AG09309 (cell line): ENCODE results near the gene NDST3.

ENCODE experiments used
- DNase-seq: peaks from one replicate; pipeline ENCODE4 v3.0.0-alpha.2; 2010; ENCODE audit warnings: low read depth
- H3K4me3 ChIP-seq: 2 replicates; pipeline ENCODE4 v1.5.1; 2011; ENCODE audit warnings: mild to moderate bottlenecking, low read depth, low read length, moderate library complexity; ENCODE audit not compliant: control insufficient read depth
- CTCF ChIP-seq: IDR thresholded peaks from 2 replicates; pipeline ENCODE4 v1.5.1; 2011; ENCODE audit warnings: mild to moderate bottlenecking, low read depth, low read length, inconsistent platforms; ENCODE audit not compliant: insufficient read depth, control insufficient read depth; ENCODE audit errors: missing control alignments

The NDST3 gene

GRCh38 chr4:118086344-118086743 lies 52.1 kb downstream of the NDST3 start:
- H3K4me3 ChIP-seq = no peak overlapping the region
- peak; percentile 31 for DNase-seq
- no peak for TF ChIP-seq CTCF

DNA sequence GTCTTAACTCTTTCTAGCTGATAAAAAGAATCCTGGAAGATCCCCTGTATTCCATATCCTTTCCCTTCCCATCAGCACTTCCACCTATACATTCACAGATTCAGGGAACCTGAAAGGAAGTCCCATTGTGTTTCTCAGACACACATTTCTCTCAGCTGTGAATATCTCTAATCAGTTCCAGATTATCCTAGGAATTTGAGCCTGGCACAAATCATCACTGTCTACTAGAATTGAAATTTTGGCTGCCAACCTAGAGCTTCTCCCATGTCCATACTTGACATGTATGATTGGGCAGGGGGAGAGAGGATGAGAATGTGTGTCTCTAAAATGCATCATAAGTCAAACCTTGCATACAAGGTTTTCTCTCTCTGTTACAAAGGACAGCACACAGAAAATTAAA lies 53.1 kb downstream of the NDST3 start:
- no peak for DNase-seq
- no peak for TF ChIP-seq CTCF
- H3K4me3 ChIP-seq = no peak overlapping the region

DNA sequence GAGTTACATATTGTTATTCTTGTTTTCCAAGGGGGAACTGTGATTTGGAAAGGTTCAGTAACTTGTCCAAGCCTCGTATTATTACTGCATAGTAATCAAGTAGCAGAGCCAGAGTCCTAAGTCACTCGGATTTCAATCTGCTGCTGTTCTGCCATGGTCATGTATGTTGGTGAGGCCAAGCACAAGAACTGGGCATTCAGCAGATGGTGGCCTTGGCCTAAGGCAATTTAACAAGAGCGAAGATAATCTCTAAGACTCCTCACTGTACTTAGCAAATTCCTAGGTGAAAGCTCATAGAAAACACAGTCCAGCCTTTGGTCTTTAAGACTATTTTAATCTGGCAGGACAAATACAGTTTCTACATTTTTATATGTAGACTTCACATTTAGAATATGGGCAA lies 64.8 kb downstream of the NDST3 start:
- no peak for DNase-seq
- no peak for TF ChIP-seq CTCF
- H3K4me3 ChIP-seq = no peak overlapping the region

- TF ChIP-seq CTCF = no peak
- DNase-seq = no peak
- no peak overlapping the region for H3K4me3 ChIP-seq
These were observed 67.9 kb downstream of the NDST3 start for GRCh38 chr4:118102195-118102594.

DNA sequence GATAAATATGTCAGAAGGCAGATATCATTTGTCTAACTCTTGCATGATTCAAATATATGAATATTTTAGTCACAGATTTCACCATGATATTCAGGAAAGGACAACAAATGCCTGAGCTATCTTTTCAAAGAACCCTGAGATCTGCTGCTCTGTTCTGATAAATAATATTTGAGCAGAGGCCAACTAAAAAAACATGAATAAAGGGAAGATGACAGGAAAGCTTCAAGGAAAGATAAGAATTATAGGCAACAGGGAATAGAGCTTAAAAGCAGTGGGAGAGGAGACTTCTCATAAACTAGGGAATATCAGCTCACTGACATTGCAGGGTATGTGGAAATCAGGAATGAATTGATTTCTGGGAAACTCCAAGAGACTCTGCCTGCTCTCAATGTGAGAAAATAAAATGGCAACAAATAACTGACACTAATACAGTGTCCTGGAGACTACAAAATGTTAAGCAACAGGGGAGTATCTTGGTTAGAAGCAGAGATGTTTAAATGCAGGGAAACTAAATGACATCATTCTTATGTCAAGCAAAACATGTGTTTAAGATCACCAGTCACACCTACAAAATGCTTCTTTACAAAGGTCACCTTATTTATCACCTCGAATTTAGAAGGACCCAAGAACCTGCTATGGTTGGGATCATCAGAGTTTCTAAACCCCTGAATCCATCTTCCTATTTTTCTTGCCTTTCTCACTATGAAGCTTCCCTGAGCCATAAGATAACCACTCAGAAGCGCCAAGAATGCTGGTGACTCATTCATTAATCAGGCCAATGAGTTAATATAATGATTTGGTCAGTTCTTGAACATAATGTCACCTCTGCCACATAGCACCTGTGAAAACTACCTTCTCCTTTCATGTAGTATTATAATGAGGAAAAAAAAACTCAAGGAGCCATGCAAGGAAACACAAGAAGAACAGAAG lies 78.1 kb downstream of the NDST3 start:
- no peak overlapping the region for H3K4me3 ChIP-seq
- DNase-seq = no peak
- no peak for TF ChIP-seq CTCF

- no peak overlapping the region for H3K4me3 ChIP-seq
- TF ChIP-seq CTCF = no peak
- no peak for DNase-seq
These were observed 78.9 kb downstream of the NDST3 start for GRCh38 chr4:118113220-118113619.
